Stromal cell of bone marrow (primary cell): Measurements from ENCODE around the gene SLIT3.

Experiments
- DNase-seq: peaks from one replicate; pipeline ENCODE4 v3.0.0-alpha.2; 2012; ENCODE audit warnings: low read depth

The SLIT3 gene

DNA sequence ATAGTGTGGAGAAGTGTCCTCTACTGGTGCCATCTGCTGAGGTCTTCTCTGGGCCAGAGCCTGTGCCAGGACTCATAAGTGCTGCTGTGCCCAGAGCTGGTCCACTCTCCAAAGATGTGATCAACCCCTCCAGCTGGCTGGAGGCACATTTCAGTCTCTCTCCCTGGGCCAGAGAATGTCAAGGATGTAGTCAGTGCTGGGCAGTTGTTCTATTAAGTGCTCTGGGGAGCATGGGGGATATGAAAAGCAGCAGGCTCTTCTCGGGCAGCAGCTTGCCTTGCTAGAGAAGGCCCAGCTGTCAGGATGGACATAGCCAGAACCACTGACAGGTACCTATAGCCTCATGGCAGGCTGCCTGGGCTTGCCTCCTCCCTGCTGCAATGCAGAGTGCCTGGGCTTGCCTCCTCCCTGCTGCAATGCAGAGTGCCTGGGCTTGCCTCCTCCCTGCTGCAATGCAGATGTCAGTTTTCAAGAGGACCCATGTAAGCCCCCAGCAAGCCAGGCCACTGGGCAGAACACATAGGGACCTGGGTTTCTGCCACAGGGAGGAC, 564.6 kb downstream of the SLIT3 start:
- no peak for DNase-seq

GRCh38 chr5:168734620-168735300, 566.2 kb downstream of the SLIT3 start:
- DNase-seq: peak; percentile 79

DNA sequence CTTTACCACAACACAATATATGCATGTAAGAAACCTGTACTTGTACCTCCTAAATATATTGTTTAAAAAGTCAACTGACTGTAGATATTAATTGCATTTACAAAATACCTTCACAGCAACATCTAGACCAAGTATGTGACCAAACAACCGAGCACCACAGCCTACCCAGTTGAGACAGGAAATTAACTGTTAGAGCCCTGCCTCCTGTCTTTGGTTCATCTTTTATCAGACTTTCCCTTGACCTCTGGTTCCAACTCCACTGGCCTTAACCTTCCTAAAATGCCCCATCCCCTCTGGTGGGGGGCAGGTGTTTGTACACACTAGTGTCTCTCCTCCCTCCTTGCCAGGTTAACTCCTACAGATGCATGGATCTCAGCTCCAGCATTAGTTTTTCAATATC, 566.8 kb downstream of the SLIT3 start:
- DNase-seq: no peak

DNA sequence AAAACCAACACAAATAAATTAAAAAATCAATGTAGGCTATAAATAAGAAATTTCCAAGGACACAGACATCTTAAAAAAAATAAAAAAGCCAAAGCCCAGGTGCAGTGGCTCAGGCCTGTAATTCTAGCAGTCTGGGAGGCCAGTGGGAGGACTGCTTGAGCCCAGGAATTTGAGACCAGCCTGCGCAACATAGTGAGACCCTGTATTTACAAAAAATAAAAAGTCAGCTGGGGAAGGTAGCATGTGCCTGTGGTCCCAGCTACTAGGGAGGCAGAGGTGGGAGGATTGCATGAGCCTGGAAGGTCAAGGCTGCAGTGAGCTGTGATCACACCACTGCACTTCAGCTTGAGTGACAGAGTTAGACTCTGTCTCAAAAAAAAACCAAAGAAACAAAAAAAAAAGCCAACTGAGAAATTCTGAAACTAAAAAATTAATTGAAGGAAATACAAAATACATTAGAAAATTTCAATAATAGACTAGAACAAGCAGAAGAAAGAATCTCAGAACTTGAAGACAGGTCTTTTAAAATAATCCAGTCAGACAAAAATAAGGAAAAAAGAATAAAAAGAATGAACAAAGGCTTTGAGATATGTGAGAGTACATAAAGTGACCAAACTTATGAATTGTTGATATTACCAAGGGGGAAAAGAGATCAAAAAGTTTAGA, 572.3 kb downstream of the SLIT3 start:
- DNase-seq: no peak

DNA sequence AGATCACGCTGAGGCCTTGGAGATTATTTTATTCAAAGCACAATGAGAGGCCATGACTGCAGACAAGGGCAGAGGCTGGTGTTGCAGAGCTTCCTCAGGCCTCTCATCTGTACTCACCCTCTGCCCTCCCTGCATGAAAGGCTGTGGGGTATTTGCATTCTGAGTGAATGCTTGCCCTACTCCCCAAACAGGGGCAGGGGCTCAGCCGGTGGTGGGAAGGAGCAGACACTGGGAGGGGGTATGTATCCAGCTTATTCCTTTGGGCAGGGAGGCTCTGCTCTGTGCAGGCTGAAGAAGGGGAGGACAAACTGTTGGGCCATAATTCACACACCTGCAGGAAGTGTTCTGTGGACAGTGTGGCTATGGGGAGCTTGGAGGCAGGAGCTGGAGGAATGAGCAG, 573.4 kb downstream of the SLIT3 start:
- DNase-seq: no peak

- DNase-seq: no peak
Measured at GRCh38 chr5:168726342-168726741, 574.6 kb downstream of the SLIT3 start.

- DNase-seq: no peak
Measured at GRCh38 chr5:168724227-168724626, 576.7 kb downstream of the SLIT3 start.

- no peak for DNase-seq
Measured at GRCh38 chr5:168723037-168723436, 577.9 kb downstream of the SLIT3 start.

DNA sequence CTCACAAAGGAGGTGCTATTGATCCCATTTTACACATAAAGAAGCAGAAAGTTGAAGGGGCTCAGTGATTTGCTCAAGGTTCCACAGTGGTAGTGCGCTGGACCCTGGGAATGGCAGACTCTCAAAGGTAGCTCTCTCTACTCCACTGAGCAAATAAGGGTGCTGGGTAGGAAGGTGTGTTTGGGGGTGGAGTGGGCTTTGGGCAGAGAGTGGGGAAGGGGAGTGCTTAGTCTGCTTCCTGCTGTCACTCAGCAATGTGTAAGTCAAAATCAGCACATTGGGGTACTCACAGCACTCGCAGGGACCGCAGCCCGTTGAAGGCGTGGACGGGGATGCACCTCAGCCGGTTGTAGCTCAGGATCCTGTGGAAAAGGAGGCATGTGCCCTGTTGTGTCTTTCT, 579.0 kb downstream of the SLIT3 start:
- no peak for DNase-seq

DNA sequence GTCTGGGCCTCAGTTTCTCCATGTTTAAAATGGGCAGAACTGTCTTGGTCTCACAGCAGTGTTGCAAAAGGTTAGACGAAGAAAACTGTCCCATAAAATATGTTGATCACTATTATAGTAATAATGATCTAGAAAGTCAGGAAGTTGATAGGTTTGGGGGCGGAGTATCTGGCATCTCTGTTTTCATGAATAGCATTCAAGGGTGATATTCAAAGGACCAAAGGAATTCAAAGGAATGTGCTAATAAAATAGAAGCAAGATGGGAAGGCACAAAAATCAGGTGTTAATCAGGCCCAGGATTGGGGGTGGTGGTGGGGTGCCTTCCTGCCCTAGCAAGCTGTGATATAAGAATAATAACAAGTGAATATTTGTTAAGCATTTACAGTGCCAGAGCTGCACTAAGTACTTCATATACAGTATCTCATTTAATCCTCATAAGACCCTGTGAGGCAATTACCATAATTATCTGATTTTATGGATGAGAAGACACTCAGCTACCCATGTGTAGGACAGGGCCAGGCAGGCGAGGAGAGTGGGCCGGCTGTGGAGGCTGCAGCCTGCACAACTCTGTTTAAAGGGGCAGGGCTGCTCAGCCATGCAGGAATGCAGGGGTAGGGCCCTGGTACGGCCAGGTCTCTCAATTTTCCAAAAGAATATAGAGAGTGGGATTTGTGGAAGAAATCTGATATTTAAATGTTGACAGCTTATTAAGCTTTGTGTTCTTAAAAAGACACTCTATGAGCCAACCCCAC, 579.8 kb downstream of the SLIT3 start:
- DNase-seq: no peak

- no peak for DNase-seq
Measured at GRCh38 chr5:168720575-168720974, 580.4 kb downstream of the SLIT3 start.

- no peak for DNase-seq
Measured at GRCh38 chr5:168714046-168714445, 586.9 kb downstream of the SLIT3 start.

DNA sequence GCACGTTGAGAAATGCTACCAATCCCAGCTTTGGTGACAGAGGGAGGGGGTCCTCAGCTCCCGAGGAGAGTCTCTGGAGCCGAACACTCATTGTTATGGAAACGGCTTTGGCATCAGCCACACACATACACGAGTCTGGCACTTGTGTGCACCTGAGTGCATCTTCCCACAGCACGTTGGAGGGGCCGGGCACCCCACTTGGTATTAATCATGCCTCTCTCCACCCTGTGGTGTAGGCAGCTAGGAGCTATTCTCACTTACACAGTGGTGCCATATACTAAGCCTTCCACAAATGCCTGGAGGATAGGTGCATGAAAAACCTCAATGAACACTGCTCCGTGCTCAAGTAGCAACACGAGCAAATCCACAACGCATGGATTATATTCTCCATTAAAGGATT, 587.9 kb downstream of the SLIT3 start:
- no peak for DNase-seq

GRCh38 chr5:168712280-168712924, 588.5 kb downstream of the SLIT3 start:
- peak; percentile 96 for DNase-seq

DNA sequence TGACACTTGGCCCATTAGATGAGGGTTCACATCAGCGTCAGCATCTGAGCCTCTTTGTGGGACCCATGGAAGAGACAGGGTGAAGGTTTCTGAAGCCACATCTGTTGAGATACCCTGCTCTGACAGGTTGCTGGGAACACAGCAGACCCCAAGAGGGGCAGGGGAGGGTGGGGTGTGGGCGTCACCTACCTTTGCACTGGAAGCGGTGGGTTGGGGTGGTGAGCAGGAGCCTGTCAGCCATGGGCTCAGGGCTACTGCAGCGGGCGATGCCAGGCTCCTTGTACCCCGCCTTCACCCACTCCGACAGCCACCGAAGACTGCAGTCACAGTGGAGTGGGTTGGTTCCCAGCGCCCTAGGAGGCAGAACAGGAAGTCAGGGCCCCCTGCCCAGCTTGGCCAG, 590.2 kb downstream of the SLIT3 start:
- no peak for DNase-seq

GRCh38 chr5:168707716-168708695, 592.9 kb downstream of the SLIT3 start:
- DNase-seq: no peak

DNA sequence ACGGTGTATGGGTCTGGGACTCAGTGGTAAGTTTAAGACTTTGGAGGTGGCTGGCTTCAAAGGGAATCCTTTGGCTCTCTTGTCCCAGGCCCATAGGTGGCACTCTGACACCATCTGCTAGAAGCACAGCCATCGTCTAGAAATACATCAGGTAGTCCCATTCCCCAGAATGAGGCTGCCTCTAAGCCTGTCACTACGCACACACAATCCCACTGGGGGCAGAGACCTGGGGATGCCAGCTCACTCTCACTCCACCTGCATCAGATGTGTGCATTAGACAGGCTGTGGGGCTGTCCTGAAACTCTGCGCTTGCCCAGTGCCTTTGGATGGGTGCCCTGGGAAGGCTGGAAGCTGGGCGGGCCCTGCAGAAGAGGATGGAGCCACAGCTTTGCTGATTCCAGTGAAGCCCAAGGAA, 594.3 kb downstream of the SLIT3 start:
- DNase-seq: peak; percentile 25

DNA sequence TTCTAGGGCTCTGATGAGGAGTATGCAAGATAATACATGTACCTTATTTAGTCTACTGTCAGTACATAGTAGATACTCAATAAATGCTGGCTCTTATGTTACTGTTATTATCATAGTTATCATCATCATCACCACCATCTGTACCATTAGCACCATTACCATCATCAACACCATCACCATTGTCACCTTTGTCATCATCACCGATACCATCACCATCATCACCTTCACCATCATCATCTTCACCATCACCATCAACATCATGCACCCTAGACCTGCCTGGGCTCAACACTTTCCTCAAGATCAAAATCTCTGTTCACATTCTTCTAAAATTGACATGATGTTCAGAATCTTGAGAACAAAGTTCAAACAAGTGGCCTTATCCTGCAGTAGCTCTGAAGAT, 595.6 kb downstream of the SLIT3 start:
- DNase-seq: no peak

GRCh38 chr5:168702511-168702910, 598.4 kb downstream of the SLIT3 start:
- no peak for DNase-seq

DNA sequence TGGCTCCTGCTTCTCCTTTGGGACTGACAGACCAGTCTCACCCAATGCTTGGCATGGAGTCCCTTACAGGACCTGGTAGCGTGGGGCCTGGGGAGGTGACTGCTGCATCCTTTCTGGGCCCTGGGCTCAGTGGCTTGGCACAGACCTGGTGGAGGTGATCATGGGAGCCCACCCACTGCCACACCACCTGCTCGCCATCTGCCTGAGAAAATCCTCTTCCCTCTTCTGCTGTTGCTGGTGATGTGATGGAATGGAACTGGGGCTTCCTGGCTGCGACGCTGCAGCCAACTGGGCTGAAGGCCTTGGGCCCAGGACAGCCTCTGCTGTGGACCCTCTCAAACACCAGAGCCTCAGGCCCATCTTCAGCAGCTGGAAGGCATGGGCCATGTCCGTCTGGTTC, 599.3 kb downstream of the SLIT3 start:
- DNase-seq: no peak

DNA sequence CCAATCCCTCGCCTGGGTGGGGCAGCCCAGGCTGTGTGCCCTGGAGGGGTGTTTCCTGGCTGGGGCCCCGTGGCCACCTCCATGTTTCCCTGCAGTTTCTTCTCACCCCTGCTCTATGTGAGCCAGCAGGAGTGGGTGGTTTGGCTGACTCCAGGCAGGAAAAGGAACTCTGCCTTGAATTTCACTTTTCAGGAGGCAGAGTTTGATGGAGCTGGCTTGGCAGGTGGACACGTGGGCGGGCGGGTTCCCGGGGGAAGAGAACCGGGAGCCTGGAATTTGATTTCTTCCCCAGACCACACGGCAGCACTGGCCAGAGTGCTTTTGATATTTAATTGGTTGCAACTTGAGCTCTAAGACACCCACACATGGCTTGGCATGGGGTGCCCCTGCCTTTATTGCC, 601.9 kb downstream of the SLIT3 start:
- DNase-seq: no peak
